Mesenchymal stem cell (in vitro differentiated cells and primary cell): Measurements from ENCODE around the gene ARPC4.
A peak's percentile ranks its signal among the peaks of the same experiment; 100 is the strongest.

Experiments
- DNase-seq: peaks from one replicate; pipeline ENCODE4 v3.0.0-alpha.2; 2013
- H2AFZ ChIP-seq: one replicate; pipeline ENCODE4 v1.6.1; 2013; ENCODE audit warnings: low read depth, mild to moderate bottlenecking, control low read depth, inconsistent platforms, low read length, moderate library complexity
- H2AK5ac ChIP-seq: 2 replicates; pipeline ENCODE4 v1.6.1; 2013; ENCODE audit warnings: low read length, moderate library complexity, mild to moderate bottlenecking, inconsistent platforms; ENCODE audit not compliant: severe bottlenecking
- H2BK120ac ChIP-seq: one replicate; pipeline ENCODE4 v1.6.1; 2013; ENCODE audit warnings: low read depth, mild to moderate bottlenecking, inconsistent platforms, low read length, moderate library complexity
- H2BK12ac ChIP-seq, 2 experiments: one replicate each; pipeline ENCODE4 v1.6.1; 2013; ENCODE audit warnings: inconsistent platforms in 2 of 2, low read length in 2 of 2, mild to moderate bottlenecking in 2 of 2, moderate library complexity in 2 of 2, control low read depth in 1 of 2
- H2BK15ac ChIP-seq: one replicate; pipeline ENCODE4 v1.6.1; 2013; ENCODE audit warnings: mild to moderate bottlenecking, low read depth, inconsistent platforms; ENCODE audit not compliant: poor library complexity, severe bottlenecking
- H2BK5ac ChIP-seq: 2 replicates; pipeline ENCODE4 v1.6.1; 2013; ENCODE audit warnings: low read depth, mild to moderate bottlenecking, low read length, control low read depth, inconsistent platforms; ENCODE audit not compliant: poor library complexity, severe bottlenecking
- H3K14ac ChIP-seq, 2 experiments: one replicate each; pipeline ENCODE4 v1.6.1; 2013; ENCODE audit warnings: inconsistent platforms in 2 of 2, low read length in 2 of 2, control low read depth in 1 of 2, mild to moderate bottlenecking in 1 of 2, moderate library complexity in 1 of 2
- H3K18ac ChIP-seq, 2 experiments: one replicate each; pipeline ENCODE4 v1.6.1; 2013; ENCODE audit warnings: inconsistent platforms in 2 of 2, low read length in 2 of 2, control low read depth in 1 of 2, low read depth in 1 of 2, mild to moderate bottlenecking in 1 of 2
- H3K23ac ChIP-seq, 2 experiments: one replicate each; pipeline ENCODE4 v1.6.1; 2013; ENCODE audit warnings: inconsistent platforms in 2 of 2, low read length in 2 of 2, mild to moderate bottlenecking in 2 of 2, moderate library complexity in 2 of 2, control low read depth in 1 of 2
- H3K27ac ChIP-seq: 2 replicates; pipeline ENCODE4 v1.5.1; 2013; ENCODE audit warnings: mild to moderate bottlenecking, moderate library complexity, low read length, control low read depth, inconsistent platforms; ENCODE audit not compliant: poor library complexity, severe bottlenecking
- H3K27me3 ChIP-seq, 2 experiments: 2 replicates each; pipeline versions ENCODE4 v1.6.1 to v1.7.0; 2013; ENCODE audit warnings: low read length in 2 of 2, mild to moderate bottlenecking in 2 of 2, moderate library complexity in 2 of 2, control low read depth in 1 of 2, inconsistent platforms in 1 of 2; ENCODE audit not compliant: control insufficient read depth in 1 of 2, insufficient read depth in 1 of 2
- H3K36me3 ChIP-seq, 2 experiments: 2 replicates each; pipeline versions ENCODE4 v1.6.1 to v1.7.0; 2013; ENCODE audit warnings: low read length in 2 of 2, control low read depth in 1 of 2, inconsistent platforms in 1 of 2, low read depth in 1 of 2, mild to moderate bottlenecking in 1 of 2; ENCODE audit not compliant: insufficient read depth in 2 of 2, control insufficient read depth in 1 of 2
- H3K4ac ChIP-seq, 2 experiments: one replicate each; pipeline ENCODE4 v1.6.1; 2013; ENCODE audit warnings: inconsistent platforms in 2 of 2, low read length in 2 of 2, mild to moderate bottlenecking in 2 of 2, moderate library complexity in 2 of 2, control low read depth in 1 of 2, low read depth in 1 of 2
- H3K4me1 ChIP-seq: 2 replicates; pipeline ENCODE4 v1.6.1; 2013; ENCODE audit warnings: low read depth, low read length, control low read depth; ENCODE audit not compliant: control insufficient read depth, insufficient read depth
- H3K4me2 ChIP-seq: 2 replicates; pipeline ENCODE4 v1.6.1; 2013; ENCODE audit warnings: low read length, mild to moderate bottlenecking, inconsistent platforms; ENCODE audit not compliant: poor library complexity, severe bottlenecking
- H3K4me3 ChIP-seq, 2 experiments: 2 replicates each; pipeline versions ENCODE4 v1.5.1 to v1.7.0; 2013; ENCODE audit warnings: low read length in 2 of 2, mild to moderate bottlenecking in 2 of 2, control low read depth in 1 of 2, low read depth in 1 of 2; ENCODE audit not compliant: insufficient read depth in 1 of 2
- H3K79me1 ChIP-seq: replicated peaks from 2 replicates; pipeline ENCODE4 v1.6.1; 2013; ENCODE audit warnings: mild to moderate bottlenecking, control low read depth, low read length, inconsistent platforms; ENCODE audit not compliant: poor library complexity, severe bottlenecking
- H3K9ac ChIP-seq: 2 replicates; pipeline ENCODE4 v1.7.0; 2013; ENCODE audit warnings: mild to moderate bottlenecking, low read length, moderate library complexity
- H3K9me3 ChIP-seq: 2 replicates; pipeline ENCODE4 v1.7.0; 2013; ENCODE audit warnings: mild to moderate bottlenecking, low read length; ENCODE audit not compliant: control insufficient read depth
- H4K8ac ChIP-seq: one replicate; pipeline ENCODE4 v1.6.1; 2013; ENCODE audit warnings: inconsistent platforms, mild to moderate bottlenecking, low read length, moderate library complexity
- H4K91ac ChIP-seq: one replicate; pipeline ENCODE4 v1.6.1; 2013; ENCODE audit warnings: mild to moderate bottlenecking, low read length, inconsistent platforms
- WGBS: methylation state at CpG from one replicate; pipeline ENCODE4 v1.1.7; 2013; ENCODE audit warnings: mixed read lengths; 5-methylcytosine and 5-hydroxymethylcytosine counted together

Gene ARPC4

DNA sequence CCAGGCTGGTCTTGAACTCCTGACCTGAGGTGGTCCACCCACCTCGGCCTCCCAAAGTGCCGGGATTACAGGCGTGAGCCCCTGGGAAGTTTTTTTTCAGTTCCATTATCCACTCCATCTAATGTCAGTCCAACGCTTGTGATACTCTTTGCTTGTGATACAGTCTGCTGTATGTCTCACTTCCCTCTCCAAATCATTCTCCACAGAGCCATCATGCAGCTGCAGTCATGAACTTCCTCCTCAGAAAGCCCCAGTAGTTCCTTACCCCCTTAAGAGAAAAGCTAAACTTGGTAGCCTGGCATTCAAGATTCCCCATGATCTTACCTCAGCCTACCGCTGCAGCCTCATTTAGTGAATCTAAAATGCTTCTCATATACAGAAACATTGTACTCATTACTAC lies 2.3 kb downstream of the ARPC4 start:
- no peak overlapping the region for H2BK5ac ChIP-seq
- H2AK5ac ChIP-seq: no peak overlapping the region
- no peak overlapping the region for H3K27ac ChIP-seq
- H3K9ac ChIP-seq: no peak overlapping the region
- no peak overlapping the region for H3K14ac ChIP-seq
- H3K36me3 ChIP-seq: peaks cover 33 to 57% of the 10 kb centered on the region in 2 experiments
- peaks cover 9% of the 10 kb centered on the region for H3K4me1 ChIP-seq
- H2BK12ac ChIP-seq: no peak overlapping the region
- H4K8ac ChIP-seq: no peak overlapping the region
- H2BK15ac ChIP-seq: no peak overlapping the region
- no peaks in the 10 kb centered on the region for H3K9me3 ChIP-seq
- no peaks in the 10 kb centered on the region for H3K27me3 ChIP-seq
- H3K18ac ChIP-seq: no peak overlapping the region
- DNase-seq: no peak
- peaks cover 20% of the 10 kb centered on the region for H3K79me1 ChIP-seq
- no peak overlapping the region for H3K4me2 ChIP-seq
- no peak overlapping the region for H2AFZ ChIP-seq
- whole genome bisulfite sequencing: 95% methylated on average over 5 of the region's 5 CpGs
- H3K4ac ChIP-seq: no peak overlapping the region
- no peak overlapping the region for H3K23ac ChIP-seq
- H4K91ac ChIP-seq: no peak overlapping the region
- H3K4me3 ChIP-seq: no peak overlapping the region
- H2BK120ac ChIP-seq: no peak overlapping the region

- H3K18ac ChIP-seq: no peak overlapping the region
These were observed 4.5 kb downstream of the ARPC4 start for GRCh38 chr3:9797196-9797945.

GRCh38 chr3:9800529-9800928 lies 7.6 kb downstream of the ARPC4 start:
- Histone ChIP-seq H2BK120ac (no peak overlapping the region), H3K9ac (no peak overlapping the region), H2BK12ac (no peak overlapping the region), H3K18ac (no peak overlapping the region), H3K4me3 (no peak overlapping the region), H2BK5ac (no peak overlapping the region), H3K4me1 (peaks cover 3% of the 10 kb centered on the region), H3K27ac (no peak overlapping the region), H3K23ac (no peak overlapping the region), H3K9me3 (no peaks in the 10 kb centered on the region), H3K4ac (no peak overlapping the region), H4K8ac (no peak overlapping the region), H2AFZ (no peak overlapping the region), H3K79me1 (peaks cover 29% of the 10 kb centered on the region), H3K27me3 (no peaks in the 10 kb centered on the region), H3K14ac (no peak overlapping the region), H2AK5ac (no peak overlapping the region), H2BK15ac (no peak overlapping the region), H3K36me3 (peaks cover 61 to 84% of the 10 kb centered on the region in 2 experiments), H4K91ac (no peak overlapping the region), H3K4me2 (no peak overlapping the region)
- DNase-seq: no peak
- 93% methylated on average over 4 of the region's 5 CpGs for WGBS

More at GRCh38 chr3:9797196-9797945, 4.5 kb downstream of the ARPC4 start:
- Histone ChIP-seq H4K8ac (peak overlapping the region; percentile 31), H3K9ac (no peak overlapping the region), H2AK5ac (no peak overlapping the region), H4K91ac (no peak overlapping the region), H2BK12ac (no peak overlapping the region), H3K9me3 (no peaks in the 10 kb centered on the region), H3K27me3 (no peaks in the 10 kb centered on the region), H3K4ac (no peak overlapping the region), H3K4me1 (peaks cover 6% of the 10 kb centered on the region), H3K14ac (no peak overlapping the region), H3K4me3 (no peak overlapping the region), H3K36me3 (peaks cover 46 to 65% of the 10 kb centered on the region in 2 experiments), H3K23ac (no peak overlapping the region), H2AFZ (no peak overlapping the region), H3K27ac (no peak overlapping the region), H2BK15ac (no peak overlapping the region), H3K4me2 (no peak overlapping the region), H2BK120ac (no peak overlapping the region), H3K79me1 (peaks cover 17% of the 10 kb centered on the region), H2BK5ac (no peak overlapping the region)
- 100% methylated on average over 12 of the region's 12 CpGs for WGBS
- no peak for DNase-seq

GRCh38 chr3:9803494-9803893 lies 10.6 kb downstream of the ARPC4 start:
- 100% methylated on average over 1 of the region's 1 CpG for WGBS
- H3K18ac ChIP-seq: no peak overlapping the region
- no peak overlapping the region for H2BK12ac ChIP-seq
- peaks cover 72 to 80% of the 10 kb centered on the region in 2 experiments for H3K36me3 ChIP-seq
- no peak overlapping the region for H3K14ac ChIP-seq
- no peak overlapping the region for H3K4me2 ChIP-seq
- H2AK5ac ChIP-seq: no peak overlapping the region
- H3K4me3 ChIP-seq: no peak overlapping the region
- peaks cover 33% of the 10 kb centered on the region for H3K79me1 ChIP-seq
- no peak overlapping the region for H3K23ac ChIP-seq
- no peak overlapping the region for H3K4ac ChIP-seq
- no peaks in the 10 kb centered on the region for H3K27me3 ChIP-seq
- H4K91ac ChIP-seq: no peak overlapping the region
- H3K9me3 ChIP-seq: no peaks in the 10 kb centered on the region
- H3K27ac ChIP-seq: no peak overlapping the region
- H2BK5ac ChIP-seq: no peak overlapping the region
- H2BK15ac ChIP-seq: no peak overlapping the region
- H3K9ac ChIP-seq: peak overlapping the region; percentile 4
- no peak for DNase-seq
- H4K8ac ChIP-seq: no peak overlapping the region
- H2BK120ac ChIP-seq: no peak overlapping the region
- H3K4me1 ChIP-seq: peaks cover 4% of the 10 kb centered on the region
- no peak overlapping the region for H2AFZ ChIP-seq
